Gastrocnemius medialis (tissue), 4 donors: ENCODE results near the gene TBX2.

Source experiments
- CTCF ChIP-seq, 5 experiments: fragments of 450-650 bp in 3 of 5; fragments of 200-600 bp in 2 of 5; sonication (generic) in 2 of 5; IDR thresholded peaks in 4 of 5; conservative IDR thresholded peaks in 1 of 5; 1 replicate in 4 of 5; 2 replicates in 1 of 5; pipeline ENCODE4 v1.5.1; 2016 to 2019; ENCODE audit warnings: antibody characterized with exemption in 5 of 5, mild to moderate bottlenecking in 3 of 5, moderate library complexity in 3 of 5
- POLR2A ChIP-seq, 2 donors: fragments of 450-650 bp; IDR thresholded peaks; one replicate each; pipeline ENCODE4 v1.6.1; 2017; ENCODE audit warnings: antibody characterized with exemption in 2 of 2, mild to moderate bottlenecking in 2 of 2, moderate library complexity in 2 of 2

GRCh38 chr17:61371606-61372005 is 28.0 kb upstream of the TBX2 start:
- TF ChIP-seq CTCF (IDR thresholded peaks at IDR 0.05 in 4 of 5, conservative IDR thresholded peaks at IDR 0.05 in 1 of 5) (no peak), POLR2A (IDR thresholded peaks at IDR 0.05) (no peak)
